HT-29 (cell line): Measurements from ENCODE around the gene MYO7A. TPM values are rescaled to one million over a fixed set of nuclear protein-coding genes. Genes with fewer than 3 reads are reported as not detected.

Experiments
- DNase-seq: peaks from one replicate; pipeline ENCODE4 v3.0.0-alpha.2; 2015; ENCODE audit warnings: low spot score
- total RNA-seq: library from RNA; depleted of rRNA; stranded (reverse); fragments of >200 nt; shearing (Covaris generic); gene quantifications from 2 replicates; pipeline ENCODE4 v1.2.3, GENCODE V29; 2014; rRNA removed

MYO7A gene
- total RNA-seq = 1.9 and 2.3 TPM in 2 replicates

DNA sequence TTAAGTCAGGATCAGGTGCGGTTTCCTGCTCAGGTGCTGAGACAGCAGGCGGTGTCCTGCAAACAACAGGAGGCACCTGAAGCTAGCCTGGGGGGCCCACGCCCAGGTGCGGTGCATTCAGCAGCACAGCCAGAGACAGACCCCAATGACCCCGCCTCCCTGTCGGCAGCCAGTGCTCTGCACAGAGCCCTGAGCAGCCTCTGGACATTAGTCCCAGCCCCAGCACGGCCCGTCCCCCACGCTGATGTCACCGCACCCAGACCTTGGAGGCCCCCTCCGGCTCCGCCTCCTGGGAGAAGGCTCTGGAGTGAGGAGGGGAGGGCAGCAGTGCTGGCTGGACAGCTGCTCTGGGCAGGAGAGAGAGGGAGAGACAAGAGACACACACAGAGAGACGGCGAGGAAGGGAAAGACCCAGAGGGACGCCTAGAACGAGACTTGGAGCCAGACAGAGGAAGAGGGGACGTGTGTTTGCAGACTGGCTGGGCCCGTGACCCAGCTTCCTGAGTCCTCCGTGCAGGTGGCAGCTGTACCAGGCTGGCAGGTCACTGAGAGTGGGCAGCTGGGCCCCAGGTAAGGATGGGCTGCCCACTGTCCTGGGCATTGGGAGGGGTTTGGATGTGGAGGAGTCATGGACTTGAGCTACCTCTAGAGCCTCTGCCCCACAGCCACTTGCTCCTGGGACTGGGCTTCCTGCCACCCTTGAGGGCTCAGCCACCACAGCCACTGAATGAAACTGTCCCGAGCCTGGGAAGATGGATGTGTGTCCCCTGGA lies at the start of gene MYO7A:
MYO7A (plus strand) TSS at position 327 of the 772 bp plus-strand sequence. CDS start 2,389 bp downstream, outside the sequence.
- DNase-seq = no peak

GRCh38 chr11:77079666-77080065 lies 48.4 kb upstream of the MYO7A start:
- DNase-seq = no peak

DNA sequence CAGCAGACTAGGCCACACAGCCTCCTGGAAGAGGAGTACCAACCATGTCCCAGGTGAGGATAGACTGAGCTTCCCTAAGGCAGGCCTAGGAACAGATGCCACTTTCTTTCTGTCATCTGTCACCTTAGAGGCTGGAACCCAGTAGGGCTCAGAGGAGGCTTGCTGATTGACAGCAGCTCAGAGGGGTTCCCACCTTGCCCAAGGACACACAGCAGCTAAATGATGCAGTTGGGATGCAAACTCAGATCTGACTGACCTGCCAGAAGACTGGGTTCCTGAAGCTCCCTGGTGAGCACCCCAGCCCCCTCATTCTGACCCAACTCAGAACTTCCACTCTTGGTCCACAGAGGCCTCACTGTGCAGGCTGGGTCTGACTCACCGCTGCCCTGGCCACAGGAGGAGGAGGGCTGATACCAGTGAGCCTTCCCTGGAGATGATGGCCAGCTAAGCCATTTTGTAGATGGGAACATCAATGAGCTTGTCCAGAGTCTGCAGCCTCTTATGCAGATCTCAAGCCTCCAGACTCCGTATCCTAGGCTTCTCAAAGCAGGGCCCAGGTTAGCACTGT lies 47.3 kb upstream of the MYO7A start:
- no peak for DNase-seq

- no peak for DNase-seq
These were observed 46.6 kb upstream of the MYO7A start for GRCh38 chr11:77081381-77081851.

GRCh38 chr11:77081976-77082836 lies 45.8 kb upstream of the MYO7A start:
- DNase-seq = no peak

DNA sequence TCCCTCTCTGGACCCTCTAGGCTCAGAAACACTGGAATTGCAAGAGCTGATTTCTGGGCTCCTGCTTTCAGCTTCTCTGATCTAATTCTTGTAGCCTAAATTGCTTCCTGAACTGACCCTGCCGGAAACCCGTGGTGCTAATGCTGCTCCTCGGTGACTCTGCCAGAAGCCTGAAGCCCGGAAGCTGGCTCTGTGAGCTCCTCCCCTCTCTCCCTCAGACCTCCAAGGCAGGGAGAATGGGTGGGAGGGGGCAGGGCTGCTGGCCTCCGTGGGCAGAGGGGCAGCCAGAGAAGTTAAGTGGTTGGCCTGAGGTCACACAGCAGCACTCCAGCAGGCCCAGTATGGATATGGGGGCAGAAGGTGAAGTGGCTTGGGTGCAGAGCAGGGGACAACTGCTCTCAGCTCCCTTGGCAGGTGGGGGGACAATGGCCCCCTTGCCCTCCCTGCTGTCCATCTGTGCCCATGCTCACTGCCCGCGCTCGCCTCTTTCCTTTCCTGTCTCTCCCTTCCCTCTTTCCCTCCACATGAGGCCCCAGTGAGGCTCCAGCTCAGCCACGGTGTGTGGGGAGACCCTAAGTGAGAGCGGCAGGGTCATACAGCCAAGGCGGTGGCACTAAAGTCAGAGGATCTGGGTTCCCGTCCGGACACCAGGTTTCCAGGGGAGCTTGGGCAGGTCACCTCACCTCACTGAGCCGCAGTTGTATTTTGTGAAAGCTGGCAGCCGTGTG lies 45.0 kb upstream of the MYO7A start:
- no peak for DNase-seq

GRCh38 chr11:77083566-77084245 lies 44.3 kb upstream of the MYO7A start:
- DNase-seq = no peak

DNA sequence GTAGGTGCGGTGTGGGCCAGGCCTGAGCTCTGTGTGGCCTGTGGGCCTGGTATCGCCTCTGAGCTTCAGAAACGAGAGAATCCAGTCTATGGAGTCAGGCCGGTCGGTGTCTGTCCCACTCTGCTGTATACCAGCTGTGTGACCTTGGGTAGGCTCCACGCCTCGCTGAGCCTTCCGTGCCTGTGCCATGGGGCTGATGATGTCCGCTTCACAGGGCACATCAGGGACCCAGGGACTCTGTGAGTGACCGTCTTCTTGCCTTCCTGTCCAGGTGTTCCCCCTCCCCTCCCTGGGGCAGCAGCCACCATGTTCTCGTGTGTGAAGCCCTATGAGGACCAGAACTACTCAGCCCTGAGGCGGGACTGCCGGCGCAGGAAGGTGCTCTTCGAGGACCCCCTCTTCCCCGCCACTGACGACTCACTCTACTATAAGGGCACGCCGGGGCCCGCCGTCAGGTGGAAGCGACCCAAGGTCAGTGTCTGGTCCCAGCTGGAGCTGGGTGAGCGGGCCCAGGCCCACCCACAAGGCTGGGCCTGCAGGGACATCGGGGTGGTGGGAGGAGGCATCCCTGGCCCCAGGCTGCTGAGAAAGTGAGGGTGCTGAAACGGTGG lies 43.4 kb upstream of the MYO7A start:
- DNase-seq = no peak

- no peak for DNase-seq
These were observed 42.4 kb upstream of the MYO7A start for GRCh38 chr11:77085652-77086051.

GRCh38 chr11:77086521-77087472 lies 41.2 kb upstream of the MYO7A start:
- peak; percentile 88 for DNase-seq

GRCh38 chr11:77087723-77088225 lies 40.3 kb upstream of the MYO7A start:
- no peak for DNase-seq

DNA sequence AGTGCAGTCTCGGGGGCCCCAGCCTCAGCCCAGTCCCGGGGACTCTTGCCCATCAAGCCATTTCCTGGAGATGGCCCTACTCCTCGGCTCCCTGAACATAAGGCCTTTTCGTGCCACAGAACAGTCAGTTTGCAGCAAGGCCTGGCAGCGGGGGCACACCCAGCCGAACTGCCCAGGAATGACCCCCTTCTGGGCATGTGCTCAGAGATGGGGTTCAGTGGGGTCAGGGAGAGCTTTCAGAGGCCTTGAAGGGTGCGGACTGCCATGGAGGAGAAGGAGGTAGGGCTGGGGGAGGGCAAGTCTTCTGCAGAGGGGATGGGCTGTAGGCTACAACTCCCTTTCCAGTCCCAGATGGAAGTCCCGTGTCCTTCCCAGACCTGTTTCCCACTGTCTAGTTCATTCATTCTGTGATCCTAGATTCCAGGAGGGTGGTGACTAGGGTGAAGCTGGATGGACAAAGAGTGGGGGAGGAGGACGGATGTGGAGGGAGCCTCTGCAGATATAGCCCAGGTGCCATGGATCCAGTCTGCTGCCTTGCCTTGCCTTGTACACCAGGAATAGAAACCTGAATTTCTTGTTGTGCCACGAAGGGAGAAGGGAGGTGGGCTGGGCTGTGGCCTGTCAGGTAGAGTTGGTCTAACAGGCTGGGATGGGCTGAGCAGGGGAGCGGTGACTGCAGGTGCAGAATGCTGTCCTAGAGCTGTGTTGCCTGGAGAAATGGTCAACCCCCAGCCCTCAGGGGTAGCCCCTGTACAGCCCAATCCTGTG lies 39.6 kb upstream of the MYO7A start:
- peak; percentile 95 for DNase-seq

DNA sequence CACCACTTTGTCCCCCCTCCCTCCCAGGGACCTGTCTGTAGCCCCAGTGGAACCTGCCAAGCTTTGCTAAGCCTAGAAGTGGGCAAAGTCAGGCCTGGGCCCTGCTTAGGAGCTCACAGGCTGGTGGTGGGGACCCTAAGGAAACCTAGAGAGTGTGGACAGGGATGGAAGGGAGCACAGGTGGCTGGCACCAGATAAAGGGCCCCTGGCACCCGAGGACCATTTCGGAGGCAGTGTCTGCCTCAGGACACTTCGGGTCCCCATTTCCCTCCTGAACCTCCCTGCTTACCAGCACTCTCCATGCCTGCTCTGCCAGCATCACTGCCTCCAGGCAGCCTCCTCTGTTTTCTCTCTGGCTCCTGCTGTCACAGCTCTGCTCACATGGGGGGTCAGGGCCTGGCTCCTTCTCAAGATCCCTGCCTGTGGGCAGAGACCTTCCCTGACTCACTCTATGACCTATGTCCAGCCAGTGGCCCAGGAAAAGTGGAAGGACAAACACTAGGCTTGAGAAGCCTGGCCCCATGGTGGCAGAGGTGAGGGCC lies 39.0 kb upstream of the MYO7A start:
- DNase-seq = no peak

DNA sequence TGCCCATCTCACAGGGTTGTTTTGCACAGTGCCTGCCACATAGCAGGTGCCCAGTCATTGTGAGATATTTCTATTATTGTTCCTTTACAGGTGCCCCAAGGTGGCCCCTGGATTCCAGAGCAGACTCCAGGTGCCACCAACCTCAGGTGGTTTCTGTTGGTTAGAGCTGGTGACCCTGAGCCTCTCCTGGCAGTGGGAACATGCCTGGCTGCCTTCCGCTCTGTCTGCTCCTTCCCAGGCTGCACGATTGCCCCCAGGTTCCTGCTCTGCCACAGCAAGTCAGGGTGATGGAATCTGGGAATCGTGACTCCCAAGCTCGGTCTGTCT lies 38.0 kb upstream of the MYO7A start:
- DNase-seq = no peak

DNA sequence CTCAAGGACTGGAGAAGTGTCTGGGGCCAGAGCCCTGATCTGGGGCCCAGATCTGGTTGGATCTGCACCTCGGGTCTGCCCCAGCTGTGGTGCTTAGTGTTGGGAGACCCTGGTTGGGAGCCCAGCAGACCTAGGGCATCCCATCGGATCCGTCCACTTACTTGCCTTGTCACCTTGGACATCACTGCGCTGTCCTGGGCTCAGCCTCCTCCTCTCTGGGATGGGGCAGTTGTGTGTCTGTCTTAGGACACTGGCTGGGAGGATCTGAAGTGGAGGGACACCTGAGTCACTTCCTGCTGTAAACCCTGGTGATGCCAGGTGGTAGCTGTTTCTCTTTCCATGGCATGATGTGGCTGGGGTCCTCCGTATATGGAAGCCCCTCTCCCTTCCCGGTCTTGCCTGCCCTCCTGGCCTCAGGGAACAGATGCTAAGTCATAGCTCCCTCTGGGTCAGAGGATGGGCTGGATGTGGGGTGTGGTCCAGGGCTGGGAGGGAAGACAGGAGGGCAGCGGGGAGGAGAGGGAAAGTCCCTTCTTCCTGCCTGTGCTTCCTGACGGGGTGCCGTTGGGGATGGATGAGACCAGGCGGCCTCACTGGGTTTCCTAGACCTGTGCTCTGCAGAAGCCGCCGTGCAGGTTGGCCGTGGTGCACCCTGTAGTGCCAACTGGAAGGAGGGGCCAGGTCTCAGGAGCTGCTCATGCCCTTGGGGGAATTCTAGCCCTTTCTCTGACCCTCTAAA lies 37.5 kb upstream of the MYO7A start:
- no peak for DNase-seq

GRCh38 chr11:77091146-77091940 lies 36.7 kb upstream of the MYO7A start:
- peak; percentile 96 for DNase-seq

GRCh38 chr11:77092382-77092781 lies 35.7 kb upstream of the MYO7A start:
- DNase-seq = no peak
